ENCODE data around the gene EID2B. TPM values are rescaled to one million over a fixed set of nuclear protein-coding genes. Genes with fewer than 3 reads are reported as not detected.

Gene EID2B
- total RNA-seq, 4 donors from 2014 or later: 0.56 to 1.5 (median 1.0) TPM

- WGBS, 2 donors: 4 to 7% methylated on average over 10 of the region's 10 CpGs
- no peak overlapping the region for H3K4me3 ChIP-seq (ENCODE audit: low read depth, poor library complexity, severe bottlenecking)
- TF ChIP-seq POLR2A (IDR thresholded peaks at IDR 0.05) (no peak), CTCF (IDR thresholded peaks at IDR 0.05) (no peak)
- intact Hi-C loops (cut with DNase I; ENCODE audit: low total_unique reads): no loop called here
- DNase-seq (ENCODE audit: low spot score in 2 of 2): no peak
Observed at GRCh38 chr19:39540333-39540673, 7.7 kb upstream of the EID2B start.

- peak; percentile 91 to 99 for DNase-seq (ENCODE audit: low spot score in 2 of 2)
- intact Hi-C loops (cut with DNase I; ENCODE audit: low total_unique reads): loop anchor here (10.0 kb wide), 1 partner anchor 95 kb away; the partner anchor contains the start of gene SUPT5H
- peak within 1 kb of the TSS; percentile 72 for H3K4me3 ChIP-seq (ENCODE audit: low read depth, poor library complexity, severe bottlenecking)
- peak in 1 of 2 donors; percentile 7 for TF ChIP-seq POLR2A (IDR thresholded peaks at IDR 0.05)
- peak in 1 of 3 donors; percentile 64 for TF ChIP-seq CTCF (IDR thresholded peaks at IDR 0.05)
- 0% methylated on average over 44 to 61 of the region's 84 CpGs for WGBS, 2 donors
Observed at GRCh38 chr19:39539518-39540332, 7.1 kb upstream of the EID2B start, which contains the start of gene EID2. Gene EID2, minus strand, starts transcription at chr19:39540161. Its CDS starts 82 bp downstream, at chr19:39540079.

GRCh38 chr19:39539165-39539517 lies 6.5 kb upstream of the EID2B start:
- WGBS, 2 donors: 3 to 4% methylated on average over 10 of the region's 10 CpGs
- no peak for DNase-seq (ENCODE audit: low spot score in 2 of 2)
- intact Hi-C loops (cut with DNase I; ENCODE audit: low total_unique reads): loop anchor here (10.0 kb wide), 1 partner anchor 94 kb away; the partner anchor contains the start of gene SUPT5H
- TF ChIP-seq CTCF (IDR thresholded peaks at IDR 0.05) (no peak), POLR2A (IDR thresholded peaks at IDR 0.05) (no peak)
- H3K4me3 ChIP-seq (ENCODE audit: low read depth, poor library complexity, severe bottlenecking): peak overlapping the region; percentile 72

- 68% methylated on average over 3 of the region's 3 CpGs for WGBS, 2 donors
- DNase-seq (ENCODE audit: low spot score in 2 of 2): no peak
- no peak overlapping the region for H3K4me3 ChIP-seq (ENCODE audit: low read depth, poor library complexity, severe bottlenecking)
- intact Hi-C loops (cut with DNase I; ENCODE audit: low total_unique reads): loop anchor here (10.0 kb wide), 1 partner anchor 89 kb away; the partner anchor contains the start of gene SUPT5H
- TF ChIP-seq POLR2A (IDR thresholded peaks at IDR 0.05): no peak
- TF ChIP-seq CTCF (IDR thresholded peaks at IDR 0.05): no peak
Observed at GRCh38 chr19:39533791-39534190, 1.1 kb upstream of the EID2B start.

- intact Hi-C loops (cut with DNase I; ENCODE audit: low total_unique reads): loop anchor here (10.0 kb wide), 1 partner anchor 88 kb away; the partner anchor contains the start of gene SUPT5H
- no peak overlapping the region for H3K4me3 ChIP-seq (ENCODE audit: low read depth, poor library complexity, severe bottlenecking)
- no peak for DNase-seq (ENCODE audit: low spot score in 2 of 2)
- WGBS, 2 donors: 13 to 24% methylated on average over 12 of the region's 12 CpGs
- TF ChIP-seq POLR2A (IDR thresholded peaks at IDR 0.05) (no peak), CTCF (IDR thresholded peaks at IDR 0.05) (no peak)
Observed at GRCh38 chr19:39533003-39533512, 406 bp upstream of the EID2B start.
